Spinal cord (tissue), 10 donors: ENCODE data around the gene DECR2. TPM values are rescaled to one million over a fixed set of nuclear protein-coding genes. Genes with fewer than 3 reads are reported as not detected.
"Not testable (repeated sequence)": the region's sequence is repeated elsewhere in the genome, so short reads cannot be mapped to it uniquely, and the experiment has no call there.

Source experiments
- DNase-seq, 6 donors: peaks; one replicate each; pipeline versions ENCODE4 v3.0.0 to v3.0.0-alpha.2; 2013 to 2015; ENCODE audit warnings: low spot score in 6 of 6, low read depth in 4 of 6
- H3K27ac ChIP-seq: one replicate; pipeline ENCODE4 v1.5.1; 2013; ENCODE audit warnings: low read depth, low read length, control low read depth
- H3K27me3 ChIP-seq: one replicate; pipeline ENCODE4 v1.6.1; 2013; ENCODE audit warnings: low read length; ENCODE audit not compliant: control insufficient read depth, insufficient read depth
- H3K36me3 ChIP-seq: one replicate; pipeline ENCODE4 v1.6.1; 2013; ENCODE audit warnings: low read length; ENCODE audit not compliant: control insufficient read depth, insufficient read depth
- H3K4me1 ChIP-seq: one replicate; pipeline ENCODE4 v1.6.1; 2013; ENCODE audit warnings: low read length; ENCODE audit not compliant: control insufficient read depth, insufficient read depth
- H3K4me3 ChIP-seq: one replicate; pipeline ENCODE4 v1.5.1; 2013; ENCODE audit warnings: low read depth, low read length, control low read depth
- H3K9me3 ChIP-seq: one replicate; pipeline ENCODE4 v1.6.1; 2013; ENCODE audit warnings: low read length; ENCODE audit not compliant: control insufficient read depth, insufficient read depth
- WGBS: methylation state at CpG from one replicate; pipeline ENCODE4 v1.1.5; 2013; ENCODE audit warnings: missing lambda C conversion rate; ENCODE audit not compliant: insufficient coverage; 5-methylcytosine and 5-hydroxymethylcytosine counted together
- polyA plus RNA-seq, 2 donors: library from polyadenylated mRNA; unstranded; fragments of 120-200 nt; gene quantifications; one replicate each; pipeline ENCODE4 v1.2.1, GENCODE V29; 2013; ENCODE audit not compliant: insufficient read length in 2 of 2
- total RNA-seq, 2 donors: library from RNA; depleted of rRNA in 1 of 2; stranded (reverse); fragments of 120-200 nt in 1 of 2; fragments of >200 nt in 1 of 2; gene quantifications; one replicate each; pipeline versions ENCODE4 v1.2.3 to v1.2.4, GENCODE V29; 2013 to 2014
- donor health status: healthy.

The DECR2 gene
- total and polyA plus RNA-seq, 4 donors: 5.1 to 27.7 (median 17.1) TPM

- not testable (repeated sequence) for DNase-seq, H3K4me3 ChIP-seq, H3K27ac ChIP-seq, H3K9me3 ChIP-seq, H3K27me3 ChIP-seq
- WGBS: 84% methylated on average over 25 of the region's 36 CpGs
- Histone ChIP-seq H3K36me3 (peaks cover 65% of the 10 kb centered on the region), H3K4me1 (peaks cover 38% of the 10 kb centered on the region)
Observed at GRCh38 chr16:378113-378820, 23.4 kb upstream of the DECR2 start.

- H3K4me1 ChIP-seq: peaks cover 43% of the 10 kb centered on the region
- no peak overlapping the region for H3K4me3 ChIP-seq
- H3K9me3 ChIP-seq: no peaks in the 10 kb centered on the region
- H3K36me3 ChIP-seq: peaks cover 62% of the 10 kb centered on the region
- no peaks in the 10 kb centered on the region for H3K27me3 ChIP-seq
- no peak overlapping the region for H3K27ac ChIP-seq
- WGBS: 65% methylated on average over 12 of the region's 14 CpGs
- no peak for DNase-seq
Observed at GRCh38 chr16:378821-379182, 22.9 kb upstream of the DECR2 start.

- Histone ChIP-seq H3K27ac (no peak overlapping the region), H3K36me3 (peaks cover 62% of the 10 kb centered on the region), H3K27me3 (no peaks in the 10 kb centered on the region), H3K9me3 (no peaks in the 10 kb centered on the region), H3K4me3 (no peak overlapping the region), H3K4me1 (peaks cover 49% of the 10 kb centered on the region)
- WGBS: 76% methylated on average over 14 of the region's 16 CpGs
- no peak for DNase-seq
Observed at GRCh38 chr16:379183-379960, 22.3 kb upstream of the DECR2 start.

GRCh38 chr16:379961-380761 lies 21.5 kb upstream of the DECR2 start:
- Histone ChIP-seq H3K36me3 (peaks cover 55% of the 10 kb centered on the region), H3K4me3 (no peak overlapping the region), H3K27ac (no peak overlapping the region), H3K9me3 (no peaks in the 10 kb centered on the region), H3K27me3 (no peaks in the 10 kb centered on the region), H3K4me1 (peaks cover 50% of the 10 kb centered on the region)
- DNase-seq: no peak
- WGBS: 66% methylated on average over 12 of the region's 27 CpGs

- peak overlapping the region; percentile 58 for H3K4me3 ChIP-seq
- H3K27me3 ChIP-seq: no peaks in the 10 kb centered on the region
- WGBS: 3% methylated on average over 12 of the region's 12 CpGs
- peaks cover 49% of the 10 kb centered on the region for H3K36me3 ChIP-seq
- H3K27ac ChIP-seq: no peak overlapping the region
- H3K4me1 ChIP-seq: peaks cover 50% of the 10 kb centered on the region
- no peaks in the 10 kb centered on the region for H3K9me3 ChIP-seq
- DNase-seq: no peak
Observed at GRCh38 chr16:380762-381011, 21.0 kb upstream of the DECR2 start.

GRCh38 chr16:381012-381788 lies 20.5 kb upstream of the DECR2 start:
- peak in 1 of 6 donors; percentile 34 for DNase-seq
- Histone ChIP-seq H3K27ac (no peak overlapping the region), H3K4me3 (peak overlapping the region; percentile 58), H3K27me3 (no peaks in the 10 kb centered on the region), H3K36me3 (peaks cover 44% of the 10 kb centered on the region), H3K4me1 (peaks cover 54% of the 10 kb centered on the region), H3K9me3 (no peaks in the 10 kb centered on the region)
- under 1% methylated on average over 66 of the region's 73 CpGs for WGBS

GRCh38 chr16:381789-382717 lies 19.6 kb upstream of the DECR2 start, which contains the start of gene PGAP6:
PGAP6 (minus strand) TSS chr16:381978; CDS start chr16:381821, 157 bp downstream.
- Histone ChIP-seq H3K9me3 (no peaks in the 10 kb centered on the region), H3K36me3 (peaks cover 36% of the 10 kb centered on the region), H3K4me3 (peak within 1 kb of the TSS; percentile 58), H3K27me3 (no peaks in the 10 kb centered on the region), H3K27ac (peak within 1 kb of the TSS; percentile 33), H3K4me1 (peaks cover 62% of the 10 kb centered on the region)
- peak in 2 of 6 donors; percentile 76 to 83 for DNase-seq
- under 1% methylated on average over 100 of the region's 123 CpGs for WGBS

GRCh38 chr16:383326-384051 lies 18.2 kb upstream of the DECR2 start:
- peaks cover 73% of the 10 kb centered on the region for H3K4me1 ChIP-seq
- H3K9me3 ChIP-seq: no peaks in the 10 kb centered on the region
- WGBS: 23% methylated on average over 33 of the region's 33 CpGs
- H3K4me3 ChIP-seq: peak overlapping the region; percentile 48
- H3K36me3 ChIP-seq: peaks cover 26% of the 10 kb centered on the region
- peak overlapping the region; percentile 69 for H3K27ac ChIP-seq
- peak in 2 of 6 donors; percentile 47 to 68 for DNase-seq
- no peaks in the 10 kb centered on the region for H3K27me3 ChIP-seq
